D341Med (cell line): ENCODE measurements around the gene ABCD2.
"Not testable (repeated sequence)": the region's sequence is repeated elsewhere in the genome, so short reads cannot be mapped to it uniquely, and the experiment has no call there.

Source experiments
- DNase-seq: peaks from one replicate; pipeline ENCODE4 v3.0.0; 2012; ENCODE audit warnings: low spot score

ABCD2 gene

GRCh38 chr12:39619660-39620433 lies at the start of gene ABCD2:
TSS of gene ABCD2 (minus strand) at chr12:39619803. CDS start at chr12:39619615, 188 bp downstream.
- peak; percentile 75 for DNase-seq

DNA sequence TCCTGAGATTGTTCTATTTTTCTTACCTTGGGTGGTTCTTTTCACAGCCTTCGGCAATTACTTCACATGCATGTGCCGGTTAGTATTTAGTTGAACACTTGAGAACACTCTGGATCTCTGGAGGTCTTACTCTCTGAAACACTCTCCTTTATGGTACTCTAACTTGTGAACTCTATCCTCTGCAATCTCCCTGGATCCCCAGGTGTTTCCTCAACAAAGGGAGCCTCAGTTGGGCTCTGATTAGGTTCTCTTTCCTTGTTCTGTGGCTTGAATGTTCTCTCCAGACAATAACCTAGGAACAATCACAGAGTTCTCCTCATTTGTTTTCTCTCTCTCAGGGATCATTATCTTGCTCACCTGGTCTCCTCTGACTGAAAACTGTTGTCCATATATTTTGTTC lies 40.5 kb upstream of the ABCD2 start:
- no peak for DNase-seq

DNA sequence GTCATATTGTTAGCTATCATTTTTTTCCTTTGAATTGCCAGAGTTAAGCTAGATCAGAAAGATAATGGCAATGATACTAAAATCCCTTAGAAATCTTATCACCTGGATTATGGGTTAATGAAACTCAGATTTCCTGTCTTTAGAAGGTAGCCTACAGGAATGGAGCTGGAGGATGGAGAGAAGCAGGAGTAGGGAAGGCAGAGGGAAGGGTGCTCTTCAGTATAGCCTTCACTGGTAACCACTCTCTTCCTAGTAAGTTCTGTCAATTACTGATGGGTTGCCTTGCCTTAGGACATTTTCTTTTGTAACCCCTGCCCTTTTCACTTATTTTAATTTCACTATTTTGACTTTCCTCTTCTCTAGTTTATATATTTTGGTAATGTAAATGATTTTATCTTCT lies 27.8 kb upstream of the ABCD2 start:
- no peak for DNase-seq

DNA sequence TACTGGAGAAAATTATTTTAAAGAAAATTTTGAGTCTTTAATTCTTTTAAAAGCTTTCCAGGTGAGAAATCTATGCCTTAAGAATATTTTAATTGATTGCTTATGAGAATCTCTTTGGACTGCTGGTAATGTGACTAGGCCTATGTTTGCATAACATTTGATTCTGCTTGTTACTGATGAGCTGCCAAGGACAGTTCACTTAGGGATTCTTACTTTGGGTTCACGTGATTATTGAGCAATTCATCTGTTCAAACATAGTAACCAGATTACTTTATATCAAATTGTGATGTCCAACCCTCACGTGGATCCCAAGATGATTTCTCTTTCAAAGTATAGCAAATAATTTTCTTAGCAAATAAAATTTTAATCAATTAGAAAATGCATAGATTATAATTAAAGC lies 27.4 kb upstream of the ABCD2 start:
- no peak for DNase-seq

DNA sequence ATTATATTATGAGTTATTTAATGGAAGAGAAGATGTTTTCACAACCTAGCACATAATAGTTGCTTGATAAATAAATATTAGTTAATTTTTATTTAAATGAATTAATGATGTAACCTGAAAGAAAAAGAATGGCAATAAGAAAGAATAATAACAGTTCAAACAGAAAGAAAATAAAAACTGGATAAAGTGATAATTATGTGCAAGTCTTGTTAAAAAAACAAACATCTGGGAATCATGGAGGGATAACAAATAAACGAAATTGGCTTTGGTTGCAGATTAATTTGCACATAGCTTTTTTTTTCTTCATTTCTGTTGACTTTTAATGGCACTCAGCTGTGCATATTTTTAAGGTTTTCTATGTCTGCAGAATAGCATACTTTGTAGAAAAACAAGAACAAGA lies 23.4 kb upstream of the ABCD2 start:
- no peak for DNase-seq

DNA sequence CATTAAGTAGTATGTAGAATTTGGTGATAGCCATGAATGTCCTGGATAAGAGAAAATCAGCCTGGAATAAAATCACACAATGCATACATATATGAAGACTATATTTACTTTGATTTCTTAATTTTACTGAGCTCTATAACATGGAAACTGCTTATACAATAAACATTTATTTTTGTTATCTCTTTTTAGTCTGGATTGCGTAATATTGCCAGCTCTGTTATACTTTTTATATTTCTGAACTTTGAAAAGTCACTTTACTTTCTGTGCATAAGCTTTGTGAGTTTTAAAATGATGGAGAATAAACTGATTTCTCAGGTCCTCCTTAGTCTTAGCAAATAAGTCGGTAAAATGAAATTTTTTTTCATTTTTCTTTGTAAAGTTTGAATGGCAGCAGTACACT lies 19.2 kb upstream of the ABCD2 start:
- DNase-seq: no peak

- no peak for DNase-seq
These were observed 18.6 kb upstream of the ABCD2 start for GRCh38 chr12:39638178-39638577.

GRCh38 chr12:39632670-39633069 lies 13.1 kb upstream of the ABCD2 start:
- DNase-seq: no peak

DNA sequence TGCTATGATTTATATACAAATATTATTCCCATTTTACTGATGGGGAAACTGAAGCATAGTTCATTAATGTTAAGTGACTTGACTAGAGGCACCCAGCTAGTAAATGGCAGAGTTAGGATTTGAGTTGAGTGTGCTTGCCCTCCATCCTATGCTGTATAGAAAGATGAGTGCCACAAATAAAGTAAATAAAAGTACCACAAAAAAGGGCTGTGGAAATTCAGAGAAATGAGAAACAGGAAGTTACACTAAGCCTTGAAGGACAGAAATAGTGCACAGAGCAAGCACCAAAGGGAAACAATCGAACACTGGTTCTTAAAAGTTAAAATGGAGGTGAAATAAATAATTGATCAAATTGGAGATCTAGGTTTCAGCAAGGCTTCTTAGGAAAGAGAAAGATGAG lies 9.2 kb upstream of the ABCD2 start:
- DNase-seq: no peak

GRCh38 chr12:39627914-39628313 lies 8.3 kb upstream of the ABCD2 start:
- DNase-seq: no peak

GRCh38 chr12:39626033-39626814 lies 6.6 kb upstream of the ABCD2 start:
- no peak for DNase-seq

DNA sequence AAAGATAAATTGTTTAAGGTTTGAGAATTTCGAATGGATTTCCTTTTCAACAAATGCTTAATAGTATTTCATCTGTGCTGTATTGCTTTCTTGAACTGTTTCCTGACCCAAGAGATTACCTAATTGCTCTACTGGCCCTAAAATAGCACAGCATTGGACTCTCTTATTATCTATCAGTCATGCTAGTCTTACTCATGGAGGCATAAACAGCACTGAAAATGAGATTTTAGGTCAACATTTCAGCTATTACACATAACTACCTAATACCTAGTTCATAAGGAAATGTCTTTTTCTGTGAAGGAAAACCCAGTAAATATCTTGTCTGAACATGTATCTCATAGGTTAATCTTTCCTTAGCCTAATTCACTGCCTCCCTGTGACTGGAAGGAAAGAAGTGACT lies 4.3 kb upstream of the ABCD2 start:
- no peak for DNase-seq

DNA sequence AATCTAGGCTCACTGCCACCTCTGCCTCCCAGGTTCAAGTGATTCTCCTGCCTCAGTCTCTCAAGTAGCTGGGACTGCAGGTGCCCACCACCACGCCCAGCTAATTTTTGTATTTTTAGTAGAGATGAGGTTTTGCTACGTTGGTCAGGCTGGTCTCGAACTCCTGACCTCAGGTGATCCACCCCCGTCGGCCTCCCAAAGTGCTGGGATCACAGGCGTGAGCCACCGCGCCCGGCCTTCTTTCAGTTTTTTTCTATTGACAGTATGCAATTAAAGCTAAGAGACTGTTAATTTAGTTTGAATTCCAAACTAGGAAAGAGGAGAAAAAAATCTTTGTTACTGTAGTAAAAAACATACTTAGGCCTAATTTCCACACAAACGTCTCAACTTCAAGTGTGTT lies 3.6 kb upstream of the ABCD2 start:
- DNase-seq: not testable (repeated sequence)

DNA sequence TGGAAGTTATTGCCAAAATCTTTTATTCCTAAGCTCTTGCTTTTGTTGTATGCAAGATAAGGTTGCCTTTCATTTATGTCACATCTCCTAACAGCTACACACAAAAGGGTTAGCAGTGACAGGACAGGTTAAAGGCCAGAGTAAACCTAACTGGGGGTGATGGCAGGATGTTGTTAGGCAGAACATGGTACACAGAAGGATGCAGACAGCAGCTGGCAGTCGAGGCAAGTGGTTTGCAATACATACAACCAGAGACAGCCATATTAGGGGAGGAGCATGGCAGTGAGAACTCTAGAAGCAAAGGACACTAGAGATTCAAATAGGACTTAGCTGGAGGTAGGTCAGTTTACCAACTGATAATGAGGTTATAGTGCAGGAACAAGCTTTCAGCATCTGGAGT lies 2.7 kb upstream of the ABCD2 start:
- no peak for DNase-seq

DNA sequence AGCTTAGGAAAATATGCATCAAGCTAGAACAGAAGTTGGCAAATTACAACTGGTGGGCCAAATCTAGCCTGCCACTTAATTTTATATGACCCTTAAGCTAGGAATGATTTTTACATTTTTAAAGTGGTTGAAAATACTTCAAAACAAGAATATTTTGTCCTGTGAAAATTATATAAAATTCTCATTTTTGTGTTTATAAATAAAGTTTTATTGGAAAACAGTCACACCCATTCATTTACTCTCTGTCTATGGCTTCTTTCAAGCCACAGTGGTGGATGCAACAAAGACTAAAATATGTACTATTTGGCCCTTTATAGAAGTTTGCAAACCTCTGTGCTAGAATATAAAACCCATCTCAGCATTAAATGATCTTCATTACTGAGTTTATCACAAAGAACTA lies 2.1 kb upstream of the ABCD2 start:
- no peak for DNase-seq

DNA sequence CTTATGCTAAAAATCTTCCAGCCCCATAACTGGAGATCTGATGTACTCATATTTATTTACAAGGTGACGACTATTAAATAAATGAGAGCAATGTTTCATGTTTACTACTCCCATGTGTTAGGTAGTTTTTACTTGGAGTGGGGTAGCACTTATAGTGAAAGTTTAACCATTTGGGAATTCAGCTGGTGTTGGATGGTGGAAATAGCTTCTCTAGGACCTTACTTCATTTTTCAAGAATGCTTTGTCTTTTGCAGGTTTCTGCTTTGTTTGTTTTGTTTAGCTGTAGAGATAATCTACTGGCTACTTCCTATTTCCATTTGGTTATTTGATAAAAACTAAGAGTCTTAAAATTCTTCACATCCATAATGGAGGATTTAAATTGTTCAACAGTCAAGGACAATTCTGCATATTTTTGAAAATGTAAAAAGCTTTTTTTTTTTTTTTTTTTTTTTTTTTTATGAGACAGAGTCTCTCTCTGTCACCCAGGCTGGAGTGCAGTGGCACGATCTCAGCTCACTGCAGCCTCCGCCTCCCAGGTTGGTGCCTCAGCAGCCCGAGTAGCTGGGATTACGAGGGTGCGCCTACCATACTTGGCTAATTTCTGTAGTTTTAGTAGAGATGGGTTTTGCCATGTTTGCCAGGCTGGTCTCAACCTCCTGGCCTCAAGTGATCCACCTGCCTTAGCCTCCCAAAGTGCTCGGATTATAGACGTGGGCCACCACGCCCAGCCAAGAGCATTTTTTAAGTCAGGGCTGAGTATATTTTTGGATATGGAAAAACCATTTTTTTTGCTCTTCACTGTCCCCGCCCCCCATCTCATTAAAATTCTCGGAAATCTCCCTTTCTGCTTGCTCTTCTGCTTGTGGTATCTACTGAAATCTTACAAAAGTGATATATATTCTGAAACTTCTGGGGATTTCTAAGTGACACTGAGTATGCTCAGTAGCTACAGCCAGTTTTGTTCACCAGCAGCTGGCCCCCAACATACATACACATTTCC lies 1.4 kb upstream of the ABCD2 start:
- DNase-seq: no peak

DNA sequence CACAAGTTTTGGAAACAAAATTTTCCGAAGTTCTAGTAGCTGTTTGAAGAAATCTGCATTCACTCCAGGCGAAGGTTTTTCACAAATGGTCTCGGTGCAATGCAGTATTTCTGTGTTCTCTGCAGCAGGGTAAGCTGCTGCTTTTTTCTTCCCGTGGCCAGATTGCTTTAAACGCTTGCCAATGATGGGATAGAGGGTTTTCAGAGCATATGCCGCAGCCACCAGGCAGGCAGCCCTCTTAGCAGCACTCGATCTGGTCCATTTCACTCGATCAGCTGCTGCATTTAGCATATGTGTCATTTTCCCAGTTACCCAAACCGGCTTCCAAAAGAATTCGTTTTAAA lies 315 bp downstream of the ABCD2 start:
- peak; percentile 40 for DNase-seq

DNA sequence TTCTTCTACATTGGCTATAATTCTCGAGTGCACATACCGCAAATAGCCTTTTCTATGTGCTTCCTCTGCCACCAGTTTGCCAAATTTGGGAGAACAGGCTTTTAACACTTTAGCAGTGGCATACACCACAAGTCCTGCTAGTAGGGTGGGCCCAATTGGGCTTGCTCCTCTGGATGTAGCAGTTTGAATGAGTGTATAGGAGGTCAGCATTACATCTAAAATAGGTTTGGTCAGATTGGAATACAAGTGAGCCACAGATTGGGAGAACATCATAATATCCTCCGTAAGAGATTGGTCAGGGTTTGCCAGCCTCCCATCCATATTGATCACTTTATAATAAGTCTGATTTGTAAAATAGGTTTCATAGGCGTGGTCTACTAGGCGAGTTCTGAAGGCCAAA lies 902 bp downstream of the ABCD2 start:
- DNase-seq: no peak

DNA sequence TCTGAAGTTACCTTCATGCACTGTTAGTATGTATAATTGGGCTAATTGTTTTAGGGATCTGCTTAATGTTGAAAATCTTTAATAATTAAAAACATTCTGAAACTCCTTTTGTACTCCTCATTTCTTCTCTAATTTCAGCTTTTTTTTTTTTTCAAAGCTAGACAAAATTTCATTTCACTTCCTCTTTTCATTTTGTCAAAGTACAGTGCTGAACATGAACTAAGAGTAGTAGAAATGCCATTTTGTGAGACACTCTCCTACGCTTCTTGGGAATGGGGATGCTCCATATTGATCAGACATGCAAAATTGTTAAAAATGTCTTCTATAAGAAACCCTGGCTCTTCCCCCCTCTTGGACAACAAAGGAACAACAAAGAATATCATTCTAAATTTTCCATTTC lies 1.7 kb downstream of the ABCD2 start:
- DNase-seq: no peak

GRCh38 chr12:39616666-39617065 lies 2.9 kb downstream of the ABCD2 start:
- no peak for DNase-seq

DNA sequence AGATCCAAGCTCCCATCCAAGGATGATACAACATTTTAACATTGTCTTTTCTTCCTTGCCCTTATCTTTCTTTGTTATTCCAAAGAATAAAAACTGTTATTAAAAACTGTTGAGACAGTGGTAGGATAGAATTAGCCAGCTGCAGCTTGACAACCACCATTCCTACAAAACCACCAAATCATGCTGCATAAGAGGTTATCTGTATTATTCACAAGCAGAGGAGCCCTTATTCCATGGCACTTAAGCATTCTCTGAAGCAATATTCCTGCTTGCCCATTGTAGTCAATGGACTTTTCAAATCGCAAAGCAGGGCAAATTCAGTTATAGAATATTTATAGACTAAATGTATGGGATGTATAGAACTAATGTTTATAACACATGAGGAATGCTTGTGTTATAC lies 3.4 kb downstream of the ABCD2 start:
- DNase-seq: no peak

- DNase-seq: no peak
These were observed 6.1 kb downstream of the ABCD2 start for GRCh38 chr12:39613525-39613924.

DNA sequence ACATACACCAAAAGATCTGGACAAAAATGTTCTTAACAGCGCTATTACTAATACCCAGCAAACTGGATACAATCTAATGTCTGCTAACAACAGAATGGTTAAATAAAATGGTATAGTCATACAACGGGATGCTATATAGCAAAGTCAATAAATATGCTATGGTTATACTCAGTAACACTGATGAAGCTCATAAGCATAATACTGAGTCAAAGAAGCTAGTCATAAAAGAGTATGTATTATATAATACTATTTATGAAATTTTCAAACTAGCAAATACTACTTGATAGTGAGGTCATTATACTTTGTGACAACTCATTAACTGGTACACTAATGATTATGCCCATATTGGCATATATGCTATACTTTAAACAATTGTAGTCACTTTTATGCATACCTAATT lies 7.4 kb downstream of the ABCD2 start:
- DNase-seq: no peak
